DLD1 (cell line): ENCODE measurements around the gene RNF44.
"Not testable (repeated sequence)": the region's sequence is repeated elsewhere in the genome, so short reads cannot be mapped to it uniquely, and the experiment has no call there.

Source experiments
- in situ Hi-C: cut with HindIII; loops from 2 replicates; pipeline ENCODE4 v1.10.0; 2017; ENCODE audit warnings: low sequenced_read_pairs

Gene RNF44

DNA sequence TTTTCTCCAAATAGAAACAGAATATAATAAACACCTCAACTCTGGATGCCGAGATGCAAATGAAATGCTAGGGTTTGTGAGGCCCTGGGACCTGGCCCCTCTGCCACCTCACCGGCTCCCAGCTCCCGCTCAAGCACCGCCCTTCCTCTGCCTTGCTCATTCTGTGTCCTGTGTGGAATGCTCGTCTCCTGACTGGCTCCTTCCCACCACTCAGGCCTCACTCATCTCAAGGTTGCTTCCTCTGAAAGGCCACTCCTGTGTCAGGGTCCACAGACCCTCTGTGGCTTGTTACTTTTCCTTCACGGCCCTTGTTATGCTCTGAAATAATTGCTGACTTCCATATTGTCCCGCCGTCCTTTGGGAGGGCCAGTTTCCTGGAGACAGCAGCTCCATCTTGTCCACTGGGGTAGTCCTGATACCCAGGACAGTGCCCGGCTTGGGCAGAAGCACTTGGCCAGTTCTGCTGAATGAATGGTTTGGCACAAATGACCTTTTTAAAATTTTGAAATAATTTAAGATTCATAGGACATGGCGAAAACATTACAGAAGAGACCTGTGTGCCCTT is 15.4 kb downstream of the RNF44 start:
- in situ Hi-C loops = no loop called here

DNA sequence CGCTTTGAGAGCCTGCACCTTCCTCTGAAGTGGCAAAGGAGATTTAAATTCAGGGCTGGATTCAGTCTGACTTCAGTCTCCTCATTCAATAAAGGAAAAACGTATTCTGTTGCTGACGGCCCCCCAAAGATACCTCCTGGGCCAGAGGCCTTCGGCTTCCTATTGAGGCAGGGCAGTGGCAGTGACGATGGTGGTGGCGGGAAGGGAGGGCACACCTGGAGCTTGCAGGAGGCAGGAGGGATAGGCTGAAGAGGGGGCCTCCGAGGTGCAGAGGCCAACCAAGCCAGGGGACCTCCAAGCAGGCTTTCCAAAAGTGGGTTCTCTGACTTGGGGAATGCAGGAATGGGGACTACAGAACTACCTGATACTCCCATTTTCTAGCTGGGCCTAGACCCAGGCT is 15.9 kb downstream of the RNF44 start:
- in situ Hi-C loops = no loop called here

- in situ Hi-C loops = no loop called here
Observed at GRCh38 chr5:176519810-176520720, 17.1 kb downstream of the RNF44 start.

- in situ Hi-C loops = no loop called here
Observed at GRCh38 chr5:176517053-176517661, 20.0 kb downstream of the RNF44 start.

GRCh38 chr5:176515396-176515795 is 21.8 kb downstream of the RNF44 start:
- in situ Hi-C loops = no loop called here

GRCh38 chr5:176514244-176514950 is 22.8 kb downstream of the RNF44 start:
- in situ Hi-C loops = no loop called here

DNA sequence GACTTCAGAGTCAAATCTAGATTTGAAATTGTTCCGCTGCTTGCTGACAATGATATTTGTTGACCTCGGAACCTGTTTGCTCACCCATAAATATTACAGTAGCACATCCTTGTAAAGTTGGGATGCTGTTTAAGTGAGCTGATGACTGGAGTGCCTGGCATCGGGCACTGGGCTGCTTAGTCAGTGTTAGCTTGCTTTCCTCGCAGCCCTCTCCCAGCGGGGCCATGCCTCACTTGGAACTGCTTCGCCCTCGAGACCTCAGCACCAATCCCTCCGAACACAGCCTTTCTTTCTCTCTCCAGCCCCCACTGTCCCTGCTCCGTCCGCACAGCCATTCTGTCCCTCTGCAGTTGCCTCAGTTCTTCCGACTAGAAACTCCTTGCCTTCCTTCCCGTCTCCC is 23.4 kb downstream of the RNF44 start:
- in situ Hi-C loops = no loop called here

- in situ Hi-C loops = no loop called here
Observed at GRCh38 chr5:176508603-176509002, 28.6 kb downstream of the RNF44 start.

DNA sequence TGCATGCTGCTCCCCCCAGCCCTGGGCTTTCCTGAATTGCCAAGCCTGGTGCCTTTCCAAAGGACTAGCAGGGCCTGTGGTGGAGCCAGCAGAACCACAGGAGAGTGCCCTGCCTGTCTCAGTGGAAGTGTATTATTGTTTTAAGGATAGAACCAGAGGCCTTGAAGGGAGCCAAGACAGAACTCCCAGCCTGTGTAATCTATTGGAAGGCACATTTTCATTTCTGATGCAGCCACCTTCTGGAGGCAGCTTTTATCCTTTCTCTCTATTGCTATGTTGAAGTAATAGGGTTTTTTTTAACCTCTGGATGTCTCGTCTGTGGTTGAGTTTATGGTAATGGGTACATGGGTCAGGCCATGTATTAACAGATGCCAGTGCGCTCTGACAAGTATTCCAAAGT is 29.3 kb downstream of the RNF44 start:
- in situ Hi-C loops = no loop called here

- in situ Hi-C loops = no loop called here
Observed at GRCh38 chr5:176503496-176503895, 33.7 kb downstream of the RNF44 start.

GRCh38 chr5:176501333-176501732 is 35.9 kb downstream of the RNF44 start:
- in situ Hi-C loops = no loop called here

GRCh38 chr5:176500511-176500910 is 36.7 kb downstream of the RNF44 start:
- in situ Hi-C loops = no loop called here

GRCh38 chr5:176499273-176499672 is 37.9 kb downstream of the RNF44 start:
- in situ Hi-C loops = no loop called here

GRCh38 chr5:176497852-176498251 is 39.4 kb downstream of the RNF44 start:
- in situ Hi-C loops = no loop called here

GRCh38 chr5:176492431-176492830 is 44.8 kb downstream of the RNF44 start:
- in situ Hi-C loops = no loop called here

- in situ Hi-C loops = no loop called here
Observed at GRCh38 chr5:176491901-176492300, 45.3 kb downstream of the RNF44 start.

GRCh38 chr5:176491101-176491502 is 46.1 kb downstream of the RNF44 start:
- in situ Hi-C loops = no loop called here

DNA sequence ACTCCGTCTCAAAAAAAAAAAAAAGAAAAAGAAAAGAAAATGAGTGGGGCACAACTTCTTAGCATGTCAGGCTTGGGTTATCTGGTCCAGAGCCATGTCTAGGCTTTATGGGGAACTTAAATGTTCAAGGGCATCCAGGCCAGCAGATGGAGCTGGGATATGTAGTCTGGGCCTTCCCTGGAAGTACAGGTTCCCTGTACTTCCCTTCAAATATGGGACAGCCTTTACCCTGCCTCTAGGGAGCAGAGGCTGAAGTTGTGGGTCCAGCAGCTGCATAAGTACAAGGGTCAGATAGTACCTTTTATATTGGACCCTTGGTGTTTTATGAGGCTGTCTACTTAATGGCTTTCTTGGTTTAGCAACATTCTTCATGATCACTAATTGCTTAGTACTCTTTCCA is 46.9 kb downstream of the RNF44 start:
- in situ Hi-C loops = no loop called here

GRCh38 chr5:176489077-176489476 is 48.1 kb downstream of the RNF44 start:
- in situ Hi-C loops = no loop called here

DNA sequence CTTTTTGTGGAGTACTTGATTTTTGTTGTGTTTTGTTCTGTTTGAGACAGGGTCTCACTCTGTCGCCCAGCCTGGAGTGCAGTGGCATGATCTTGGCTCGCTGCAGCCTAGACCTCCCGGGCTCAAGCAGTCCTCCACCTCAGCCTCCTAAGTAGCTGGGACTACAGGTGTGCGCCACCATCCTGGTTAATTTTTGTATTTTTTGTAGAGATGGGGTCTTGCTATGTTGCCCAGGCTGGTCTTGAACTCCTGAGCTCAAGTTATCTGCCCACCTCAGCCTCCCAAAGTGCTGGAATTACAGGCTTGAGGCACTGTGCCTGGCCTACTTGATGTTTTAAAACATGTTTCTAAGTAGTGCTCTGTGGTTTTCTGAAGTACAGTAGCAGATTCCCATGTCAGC is 50.0 kb downstream of the RNF44 start:
- in situ Hi-C loops = not testable (repeated sequence)

- in situ Hi-C loops = no loop called here
Observed at GRCh38 chr5:176486189-176486757, 50.9 kb downstream of the RNF44 start.
